ENCODE results near the gene EME1. TPM values are rescaled to one million over a fixed set of nuclear protein-coding genes. Genes with fewer than 3 reads are reported as not detected.

EME1 gene, protein sequence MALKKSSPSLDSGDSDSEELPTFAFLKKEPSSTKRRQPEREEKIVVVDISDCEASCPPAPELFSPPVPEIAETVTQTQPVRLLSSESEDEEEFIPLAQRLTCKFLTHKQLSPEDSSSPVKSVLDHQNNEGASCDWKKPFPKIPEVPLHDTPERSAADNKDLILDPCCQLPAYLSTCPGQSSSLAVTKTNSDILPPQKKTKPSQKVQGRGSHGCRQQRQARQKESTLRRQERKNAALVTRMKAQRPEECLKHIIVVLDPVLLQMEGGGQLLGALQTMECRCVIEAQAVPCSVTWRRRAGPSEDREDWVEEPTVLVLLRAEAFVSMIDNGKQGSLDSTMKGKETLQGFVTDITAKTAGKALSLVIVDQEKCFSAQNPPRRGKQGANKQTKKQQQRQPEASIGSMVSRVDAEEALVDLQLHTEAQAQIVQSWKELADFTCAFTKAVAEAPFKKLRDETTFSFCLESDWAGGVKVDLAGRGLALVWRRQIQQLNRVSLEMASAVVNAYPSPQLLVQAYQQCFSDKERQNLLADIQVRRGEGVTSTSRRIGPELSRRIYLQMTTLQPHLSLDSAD
- polyA plus RNA-seq (2011; rRNA removed), result 26.3 and 29.9 TPM in 2 replicates
- 19.5 and 20.9 TPM in 2 replicates for polyA plus RNA-seq (2012; cell fraction: cytosol; rRNA removed)
- polyA plus RNA-seq (2012; cell fraction: nucleus; rRNA removed), result 60.7 and 91.1 TPM in 2 replicates
- 21.9 to 24.3 TPM (median 23.9 TPM) in 3 replicates for polyA plus RNA-seq (2017; fragmentation: RNase III; extraction: RNeasy Plus Mini Kit Qiagen cat#74134 plus additional on column Dnase treatment)
- 15.2 and 16.9 TPM in 2 replicates for polyA minus RNA-seq (2011; rRNA and poly(A)+ RNA removed)

DNA sequence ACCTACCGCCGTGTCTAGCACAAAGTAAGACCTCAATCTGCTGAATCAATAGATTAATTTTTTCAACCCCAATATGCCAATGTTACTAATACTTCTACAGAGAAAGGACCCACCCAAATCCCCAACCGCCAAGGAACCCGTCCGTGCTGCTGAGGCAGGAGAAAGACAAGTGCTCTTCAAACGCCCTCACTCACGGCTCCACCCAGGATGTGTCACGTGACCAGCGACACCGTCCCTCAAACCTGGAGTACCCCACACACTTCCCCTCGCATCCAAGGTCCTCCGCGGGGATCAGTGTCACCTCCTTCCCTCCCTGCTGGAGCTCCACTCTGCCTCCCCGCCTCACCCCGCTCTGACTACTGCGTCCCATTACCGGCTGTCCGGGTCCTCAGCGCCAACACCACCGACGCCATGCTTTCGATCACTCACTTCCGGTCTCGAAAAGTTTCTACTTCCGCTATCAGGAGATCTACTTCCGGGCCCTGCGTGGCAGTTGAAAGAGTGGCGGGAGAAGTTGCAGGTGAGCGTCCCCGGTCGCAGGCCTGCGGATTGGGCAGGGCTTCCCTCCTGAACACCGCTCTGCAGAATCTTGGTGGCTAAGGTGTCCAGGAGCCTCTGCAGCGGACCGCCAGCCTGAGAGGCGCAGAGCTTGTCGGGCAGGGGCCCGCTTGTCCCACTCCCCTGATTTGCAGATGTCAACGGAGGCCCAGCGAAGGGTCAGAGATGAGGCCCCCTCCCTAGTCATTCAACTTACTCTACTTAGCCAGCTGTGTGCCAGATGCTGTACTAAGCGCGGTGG is at the start of gene EME1, which contains the start of gene MRPL27:
Gene EME1 (plus strand): TSS at position 472 of the 799 bp plus-strand sequence. CDS start 1,980 bp downstream, outside the sequence.
Gene MRPL27 (minus strand): TSS at position 427 of the 799 bp plus-strand sequence. CDS start 14 bp downstream, at position 413.
- Histone ChIP-seq H3K4me3 (peak within 1 kb of the TSS; percentile 70), H3K4me1 (peaks cover 14% of the 10 kb centered on the region; the same call in 2 of the 3 replicates), H3K27ac (peak within 1 kb of the TSS; percentile 94 to 95), H3K9me3 (no peaks in the 10 kb centered on the region), H3K4me2 (peak within 1 kb of the TSS; percentile 81)
- DNase-seq (ENCODE audit: low read depth in 1 of 2, low spot score in 1 of 2) (peak; percentile 92 to 98), FAIRE-seq (peak; percentile 84), ATAC-seq (peak; percentile 95 to 97)
- WGBS (ENCODE audit: missing lambda C conversion rate), result 1% methylated on average over 40 of the region's 42 CpGs
- ChIA-PET CTCF (interaction anchor here (1.1 to 33.9 kb wide), 6 partner anchors 12 to 203 kb away, joined by 3 to 445 read pairs (median 4); partner anchors contain the start of genes COL1A1 and LRRC59), POLR2A (interaction anchor here (0.5 to 2.0 kb wide), 2 partner anchors 13 to 24 kb away, joined by 3 to 7 read pairs; partner anchors contain the start of gene LRRC59)
- TF ChIP-seq NPAS2 (CRISPR knock-in tag; IDR thresholded peaks at IDR 0.05; ENCODE audit: borderline replicate concordance) (no peak), KDM5A (IDR thresholded peaks at IDR 0.05) (peak; percentile 87), MAFK (IDR thresholded peaks at IDR 0.05; ENCODE audit: partially characterized antibody) (peak; percentile 38), EP300 (IDR thresholded peaks at IDR 0.05) (no peak), ZC3H11A (IDR thresholded peaks at IDR 0.05) (no peak), KDM1A (IDR thresholded peaks at IDR 0.05; ENCODE audit: low read depth) (no peak), HDAC2 (IDR thresholded peaks at IDR 0.05) (peak; percentile 10; the same call in 1 of the 2 replicates), ZSCAN20 (CRISPR knock-in tag; IDR thresholded peaks at IDR 0.05) (no peak), JUN (IDR thresholded peaks at IDR 0.05) (peak; percentile 92 to 97; a peak in 3 of 5 replicates), HEYL (CRISPR knock-in tag; IDR thresholded peaks at IDR 0.05) (no peak), CHD4 (IDR thresholded peaks at IDR 0.05; ENCODE audit: borderline replicate concordance) (no peak), POLR2AphosphoS2 (conservative IDR thresholded peaks at IDR 0.05; ENCODE audit: low read length) (no peak), HOXB13 (CRISPR knock-in tag; IDR thresholded peaks at IDR 0.05; ENCODE audit: low read depth) (peak; percentile 13; the same call in 1 of the 2 replicates), MAZ (IDR thresholded peaks at IDR 0.05; ENCODE audit: borderline replicate concordance, low read depth, low read length) (no peak), CBX8 (IDR thresholded peaks at IDR 0.05) (no peak), FOXS1 (CRISPR knock-in tag; IDR thresholded peaks at IDR 0.05) (0 out of 2 replicates have a peak, but pooled peaks have one; percentile 28), FOSL2 (IDR thresholded peaks at IDR 0.05) (no peak), FOSL2 (CRISPR knock-in tag; IDR thresholded peaks at IDR 0.05) (peak; percentile 37), JUNB (IDR thresholded peaks at IDR 0.05) (no peak), RARB (CRISPR knock-in tag; IDR thresholded peaks at IDR 0.05) (no peak; the same call in 1 of the 2 replicates), CBX2 (IDR thresholded peaks at IDR 0.05; ENCODE audit: borderline replicate concordance, low read depth) (no peak), CEBPB (IDR thresholded peaks at IDR 0.05) (0 out of 4 replicates have a peak, but pooled peaks of 1 of the 2 experiments have one; percentile 10), RAD21 (conservative IDR thresholded peaks at IDR 0.05 in 1 of 2, IDR thresholded peaks at IDR 0.05 in 1 of 2) (no peak), GATA3 (IDR thresholded peaks at IDR 0.05; ENCODE audit: borderline replicate concordance) (no peak), HOXA7 (CRISPR knock-in tag; IDR thresholded peaks at IDR 0.05) (no peak)
- TF ChIP-seq, protein P1, sequence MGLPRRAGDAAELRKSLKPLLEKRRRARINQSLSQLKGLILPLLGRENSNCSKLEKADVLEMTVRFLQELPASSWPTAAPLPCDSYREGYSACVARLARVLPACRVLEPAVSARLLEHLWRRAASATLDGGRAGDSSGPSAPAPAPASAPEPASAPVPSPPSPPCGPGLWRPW (IDR thresholded peaks at IDR 0.05), result no peak
- TF ChIP-seq, protein P2, sequence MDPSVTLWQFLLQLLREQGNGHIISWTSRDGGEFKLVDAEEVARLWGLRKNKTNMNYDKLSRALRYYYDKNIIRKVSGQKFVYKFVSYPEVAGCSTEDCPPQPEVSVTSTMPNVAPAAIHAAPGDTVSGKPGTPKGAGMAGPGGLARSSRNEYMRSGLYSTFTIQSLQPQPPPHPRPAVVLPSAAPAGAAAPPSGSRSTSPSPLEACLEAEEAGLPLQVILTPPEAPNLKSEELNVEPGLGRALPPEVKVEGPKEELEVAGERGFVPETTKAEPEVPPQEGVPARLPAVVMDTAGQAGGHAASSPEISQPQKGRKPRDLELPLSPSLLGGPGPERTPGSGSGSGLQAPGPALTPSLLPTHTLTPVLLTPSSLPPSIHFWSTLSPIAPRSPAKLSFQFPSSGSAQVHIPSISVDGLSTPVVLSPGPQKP (IDR thresholded peaks at IDR 0.05; ENCODE audit: low read depth, low read length), result 0 out of 2 replicates have a peak, but pooled peaks have one; percentile 69
- TF ChIP-seq, protein P3, sequence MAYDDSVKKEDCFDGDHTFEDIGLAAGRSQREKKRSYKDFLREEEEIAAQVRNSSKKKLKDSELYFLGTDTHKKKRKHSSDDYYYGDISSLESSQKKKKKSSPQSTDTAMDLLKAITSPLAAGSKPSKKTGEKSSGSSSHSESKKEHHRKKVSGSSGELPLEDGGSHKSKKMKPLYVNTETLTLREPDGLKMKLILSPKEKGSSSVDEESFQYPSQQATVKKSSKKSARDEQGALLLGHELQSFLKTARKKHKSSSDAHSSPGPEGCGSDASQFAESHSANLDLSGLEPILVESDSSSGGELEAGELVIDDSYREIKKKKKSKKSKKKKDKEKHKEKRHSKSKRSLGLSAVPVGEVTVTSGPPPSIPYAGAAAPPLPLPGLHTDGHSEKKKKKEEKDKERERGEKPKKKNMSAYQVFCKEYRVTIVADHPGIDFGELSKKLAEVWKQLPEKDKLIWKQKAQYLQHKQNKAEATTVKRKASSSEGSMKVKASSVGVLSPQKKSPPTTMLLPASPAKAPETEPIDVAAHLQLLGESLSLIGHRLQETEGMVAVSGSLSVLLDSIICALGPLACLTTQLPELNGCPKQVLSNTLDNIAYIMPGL (CRISPR knock-in tag; IDR thresholded peaks at IDR 0.05; ENCODE audit: borderline replicate concordance), result no peak
- TF ChIP-seq, protein P4, sequence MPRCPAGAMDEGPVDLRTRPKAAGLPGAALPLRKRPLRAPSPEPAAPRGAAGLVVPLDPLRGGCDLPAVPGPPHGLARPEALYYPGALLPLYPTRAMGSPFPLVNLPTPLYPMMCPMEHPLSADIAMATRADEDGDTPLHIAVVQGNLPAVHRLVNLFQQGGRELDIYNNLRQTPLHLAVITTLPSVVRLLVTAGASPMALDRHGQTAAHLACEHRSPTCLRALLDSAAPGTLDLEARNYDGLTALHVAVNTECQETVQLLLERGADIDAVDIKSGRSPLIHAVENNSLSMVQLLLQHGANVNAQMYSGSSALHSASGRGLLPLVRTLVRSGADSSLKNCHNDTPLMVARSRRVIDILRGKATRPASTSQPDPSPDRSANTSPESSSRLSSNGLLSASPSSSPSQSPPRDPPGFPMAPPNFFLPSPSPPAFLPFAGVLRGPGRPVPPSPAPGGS (IDR thresholded peaks at IDR 0.05), result peak; percentile 91; the same call in 2 of the 3 replicates
- TF ChIP-seq, protein P5, sequence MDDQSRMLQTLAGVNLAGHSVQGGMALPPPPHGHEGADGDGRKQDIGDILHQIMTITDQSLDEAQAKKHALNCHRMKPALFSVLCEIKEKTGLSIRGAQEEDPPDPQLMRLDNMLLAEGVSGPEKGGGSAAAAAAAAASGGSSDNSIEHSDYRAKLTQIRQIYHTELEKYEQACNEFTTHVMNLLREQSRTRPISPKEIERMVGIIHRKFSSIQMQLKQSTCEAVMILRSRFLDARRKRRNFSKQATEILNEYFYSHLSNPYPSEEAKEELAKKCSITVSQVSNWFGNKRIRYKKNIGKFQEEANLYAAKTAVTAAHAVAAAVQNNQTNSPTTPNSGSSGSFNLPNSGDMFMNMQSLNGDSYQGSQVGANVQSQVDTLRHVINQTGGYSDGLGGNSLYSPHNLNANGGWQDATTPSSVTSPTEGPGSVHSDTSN (IDR thresholded peaks at IDR 0.05), result no peak
- TF ChIP-seq, protein P6, sequence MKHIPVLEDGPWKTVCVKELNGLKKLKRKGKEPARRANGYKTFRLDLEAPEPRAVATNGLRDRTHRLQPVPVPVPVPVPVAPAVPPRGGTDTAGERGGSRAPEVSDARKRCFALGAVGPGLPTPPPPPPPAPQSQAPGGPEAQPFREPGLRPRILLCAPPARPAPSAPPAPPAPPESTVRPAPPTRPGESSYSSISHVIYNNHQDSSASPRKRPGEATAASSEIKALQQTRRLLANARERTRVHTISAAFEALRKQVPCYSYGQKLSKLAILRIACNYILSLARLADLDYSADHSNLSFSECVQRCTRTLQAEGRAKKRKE (CRISPR knock-in tag; IDR thresholded peaks at IDR 0.05; ENCODE audit: low read depth), result 0 out of 2 replicates have a peak, but pooled peaks have one; percentile 41

Data from A549 (cell line).